Subcutaneous adipose tissue (tissue), 4 donors: Measurements from ENCODE around the gene CRLF1. TPM values are rescaled to one million over a fixed set of nuclear protein-coding genes. Genes with fewer than 3 reads are reported as not detected.

Experiments
- total RNA-seq, 4 donors: library from RNA; depleted of rRNA; stranded (reverse); fragments of >200 nt; gene quantifications; one replicate each; pipeline ENCODE4 v1.1.0, GENCODE V29; 2016
- TF ChIP-seq, protein P1 (sequence below): fragments of 450-650 bp; IDR thresholded peaks from one replicate; pipeline ENCODE4 v1.5.1; 2016; ENCODE audit warnings: low read depth, mild to moderate bottlenecking, control low read depth, antibody characterized with exemption, moderate library complexity

The CRLF1 gene
- total RNA-seq, 4 donors from 2014 or later = 28.5 to 117 (median 84.3) TPM

DNA sequence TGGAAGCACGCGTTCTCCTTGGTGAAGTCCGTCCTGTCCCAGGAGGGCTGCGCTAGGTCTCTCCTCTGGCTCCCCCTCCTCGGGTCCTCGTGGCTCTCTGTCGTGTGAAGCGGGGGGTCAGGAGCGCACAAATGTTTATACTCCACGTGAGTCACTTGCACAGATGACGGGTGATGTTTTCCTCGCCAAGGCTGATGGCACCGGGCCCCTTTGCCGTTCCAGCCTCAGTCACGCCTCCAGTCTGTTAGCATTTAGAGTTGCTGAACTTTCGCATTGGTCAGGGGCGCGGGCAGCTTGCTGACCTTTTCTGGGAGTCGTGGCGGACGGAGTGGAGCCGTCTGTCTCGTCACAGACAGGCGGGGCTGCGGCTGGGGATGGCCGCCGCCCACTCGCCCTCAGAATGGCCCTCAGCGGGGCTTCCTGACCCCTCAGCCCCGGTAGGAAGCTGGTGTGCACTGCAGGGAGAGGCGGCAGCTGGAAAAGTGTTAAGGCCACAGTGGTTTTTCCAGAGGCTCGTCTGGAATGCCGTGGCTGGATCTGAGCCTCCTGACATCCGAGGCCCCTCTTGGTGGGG, 44.0 kb upstream of the CRLF1 start:
- TF ChIP-seq, protein P1, sequence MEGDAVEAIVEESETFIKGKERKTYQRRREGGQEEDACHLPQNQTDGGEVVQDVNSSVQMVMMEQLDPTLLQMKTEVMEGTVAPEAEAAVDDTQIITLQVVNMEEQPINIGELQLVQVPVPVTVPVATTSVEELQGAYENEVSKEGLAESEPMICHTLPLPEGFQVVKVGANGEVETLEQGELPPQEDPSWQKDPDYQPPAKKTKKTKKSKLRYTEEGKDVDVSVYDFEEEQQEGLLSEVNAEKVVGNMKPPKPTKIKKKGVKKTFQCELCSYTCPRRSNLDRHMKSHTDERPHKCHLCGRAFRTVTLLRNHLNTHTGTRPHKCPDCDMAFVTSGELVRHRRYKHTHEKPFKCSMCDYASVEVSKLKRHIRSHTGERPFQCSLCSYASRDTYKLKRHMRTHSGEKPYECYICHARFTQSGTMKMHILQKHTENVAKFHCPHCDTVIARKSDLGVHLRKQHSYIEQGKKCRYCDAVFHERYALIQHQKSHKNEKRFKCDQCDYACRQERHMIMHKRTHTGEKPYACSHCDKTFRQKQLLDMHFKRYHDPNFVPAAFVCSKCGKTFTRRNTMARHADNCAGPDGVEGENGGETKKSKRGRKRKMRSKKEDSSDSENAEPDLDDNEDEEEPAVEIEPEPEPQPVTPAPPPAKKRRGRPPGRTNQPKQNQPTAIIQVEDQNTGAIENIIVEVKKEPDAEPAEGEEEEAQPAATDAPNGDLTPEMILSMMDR = no peak

DNA sequence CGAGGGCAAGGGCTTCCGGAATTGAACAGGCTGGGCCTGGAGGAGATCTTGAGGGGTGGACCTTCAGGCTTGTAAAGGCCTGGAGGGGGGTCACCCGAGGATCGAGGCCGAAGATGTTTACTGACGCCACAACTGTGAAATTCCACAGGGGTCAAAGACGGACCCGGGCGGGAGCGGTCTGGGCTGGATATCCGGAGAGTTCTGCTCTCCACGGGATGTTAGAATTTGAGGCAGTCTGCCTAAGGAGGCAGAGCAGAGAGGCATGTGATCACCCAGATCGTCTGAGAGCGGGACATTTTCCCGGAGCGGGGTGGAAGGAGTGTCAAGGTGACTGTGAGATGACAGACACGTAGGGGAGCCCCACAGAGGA, 43.4 kb upstream of the CRLF1 start:
- TF ChIP-seq, protein P1 = no peak

DNA sequence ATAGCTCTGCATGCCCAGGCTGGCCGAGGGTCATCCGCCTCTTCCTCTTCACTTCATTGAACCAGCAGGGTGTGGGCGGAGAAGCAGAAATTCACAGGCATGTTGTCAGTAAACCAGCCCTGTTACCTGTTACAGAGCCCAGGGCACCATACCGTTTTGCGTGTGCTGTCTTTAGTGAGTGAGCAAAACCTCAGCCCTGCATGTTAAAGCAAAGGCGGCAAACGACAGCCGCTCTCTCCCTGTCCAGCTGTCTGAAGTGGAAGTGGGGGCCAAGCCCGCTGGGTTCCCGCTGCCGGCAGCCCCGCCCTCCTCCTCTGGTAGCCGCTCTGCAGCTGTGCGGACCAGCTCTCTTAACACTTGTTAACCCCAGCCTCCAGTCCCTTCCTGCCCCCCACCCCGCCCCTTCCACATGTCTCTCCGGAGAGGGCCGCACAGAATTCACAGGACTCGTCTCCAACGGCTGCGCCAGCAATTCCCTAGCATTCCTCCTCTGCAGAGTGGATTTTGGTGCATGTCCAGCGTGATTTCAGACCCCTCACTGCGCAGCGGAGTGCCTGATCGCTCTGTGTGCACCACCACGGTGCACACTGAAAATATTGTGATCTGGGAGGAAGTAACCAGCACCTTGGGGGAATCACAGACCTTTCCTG, 42.9 kb upstream of the CRLF1 start:
- TF ChIP-seq, protein P1 = no peak

DNA sequence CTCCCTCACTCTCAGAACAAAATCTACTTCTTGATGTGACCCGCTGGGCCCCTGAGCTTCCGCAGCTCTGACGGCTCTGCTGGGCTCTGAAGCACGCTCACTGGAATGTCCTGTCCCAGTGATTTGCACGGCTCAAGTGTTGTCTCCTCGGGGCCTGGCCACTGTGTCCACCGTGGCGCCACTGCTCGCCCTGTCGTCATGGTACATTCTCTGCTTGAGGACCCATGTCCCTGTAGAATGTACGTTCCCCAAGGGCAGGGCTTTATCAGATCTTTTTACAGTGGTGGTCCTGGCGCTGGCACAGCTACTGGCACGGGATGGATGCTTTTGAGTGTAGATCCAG, 42.3 kb upstream of the CRLF1 start:
- TF ChIP-seq, protein P1 = no peak

DNA sequence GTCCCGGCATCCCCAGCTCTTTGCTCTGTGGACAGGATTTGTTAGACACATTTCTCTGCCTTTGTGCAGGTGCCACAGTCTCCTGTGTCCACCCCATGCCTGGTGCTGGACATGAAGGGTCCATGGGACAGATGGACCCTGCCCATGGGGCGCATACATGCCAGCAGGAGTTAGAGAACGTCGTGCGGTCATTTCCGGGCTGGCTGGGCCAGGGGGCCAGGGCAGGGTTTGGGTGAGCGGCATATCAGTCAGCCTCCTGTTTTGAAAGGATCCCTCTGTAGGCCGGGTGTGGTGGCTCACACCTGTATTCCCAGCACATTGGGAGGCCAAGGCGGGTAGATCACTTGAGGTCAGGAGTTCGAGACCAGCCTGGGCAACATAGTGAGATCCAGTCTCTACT, 41.2 kb upstream of the CRLF1 start:
- TF ChIP-seq, protein P1 = no peak

DNA sequence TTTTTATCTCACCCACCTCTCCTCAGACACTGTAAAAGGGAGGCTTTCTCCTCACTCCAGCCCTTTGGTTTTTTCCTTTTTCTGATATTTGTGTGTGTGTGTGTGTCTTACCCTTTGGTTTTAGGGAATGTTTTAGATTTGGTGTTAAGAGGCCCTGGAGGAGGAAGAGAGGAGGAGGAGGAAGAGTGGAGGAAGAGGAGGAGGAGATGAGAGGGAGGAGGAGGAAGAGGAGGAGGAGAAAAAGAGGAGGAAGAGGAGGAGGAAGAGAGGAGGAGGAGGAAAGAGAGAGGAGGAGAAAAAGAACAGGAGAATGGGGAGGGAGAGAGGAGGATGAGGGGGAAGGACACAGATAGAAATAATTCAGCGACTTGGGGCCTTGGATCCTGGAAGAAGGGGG, 40.8 kb upstream of the CRLF1 start:
- TF ChIP-seq, protein P1 = no peak

DNA sequence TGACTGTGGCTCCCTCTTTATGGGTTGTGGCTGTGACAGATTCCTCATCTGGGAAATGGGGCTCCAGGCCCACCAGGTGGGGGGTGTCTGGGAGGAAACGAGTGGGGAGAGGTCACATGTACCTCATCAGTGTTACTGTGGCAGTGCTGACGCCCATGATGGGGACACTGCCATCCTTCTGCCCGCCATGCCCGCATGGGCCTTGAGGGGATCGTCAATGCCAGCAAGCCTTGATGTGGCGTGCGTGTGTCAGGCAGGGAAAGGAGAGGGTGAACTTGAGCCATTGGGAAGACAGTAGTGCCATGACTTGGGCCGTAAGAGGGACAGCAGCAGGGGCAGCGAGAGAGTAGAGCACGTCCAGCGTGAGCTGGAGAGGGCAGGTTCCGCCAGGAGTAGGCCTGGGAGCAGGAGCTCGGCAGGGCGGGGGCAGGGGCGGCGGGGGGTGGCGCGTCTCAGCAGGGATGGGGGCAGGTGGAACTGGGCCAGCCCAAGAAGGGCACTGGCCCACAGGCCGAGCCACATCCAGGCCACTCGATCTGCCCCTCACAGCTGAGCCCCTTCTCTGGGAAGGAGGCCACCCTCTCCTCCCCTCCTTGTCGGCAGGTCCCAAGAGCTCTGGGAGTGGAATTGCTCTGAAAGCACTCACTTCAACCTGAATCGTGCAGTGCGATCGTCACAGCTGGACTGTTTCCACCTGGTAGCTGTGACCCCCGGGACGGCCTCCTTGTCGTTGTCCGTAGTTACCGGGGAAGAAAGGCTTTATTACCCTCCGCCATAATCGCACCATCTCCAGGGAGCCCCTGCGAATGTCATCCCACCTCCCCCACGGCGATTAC, 40.2 kb upstream of the CRLF1 start:
- TF ChIP-seq, protein P1 = no peak
